GM12878 (cell line): ENCODE measurements around the gene EIF4E1B. TPM values are rescaled to one million over a fixed set of nuclear protein-coding genes. Genes with fewer than 3 reads are reported as not detected.

Source experiments
- ATAC-seq: fragments of 200-7000 bp; cut with Tn5 transposase; 3 replicates; pipeline ENCODE4 v1.9.1; 2020; ENCODE audit warnings: mild to moderate bottlenecking, moderate library complexity
- BruUV-seq: library from RNA; stranded (reverse); fragments of 400-500 nt; replicated peaks from 2 replicates; lab custom pipeline; 2021; lab: Mats Ljungman, UMichigan
- CTCF ChIA-PET: fragments of 300-600 bp; sonication (Branson Sonifier 250); formaldehyde crosslinking; extraction: SDS; loops from one replicate; lab custom pipeline; 2021; ENCODE audit warnings: inconsistent platforms; lab: Yijun Ruan, JAX
- POLR2A ChIA-PET: fragments of 350-600 bp; formaldehyde crosslinking; extraction: SDS; loops from one replicate; lab custom pipeline; 2021; ENCODE audit warnings: inconsistent platforms; lab: Charles Lee
- RAD21 ChIA-PET: fragments of 300-600 bp; sonication (Branson Sonifier 250); formaldehyde crosslinking; loops from one replicate; lab custom pipeline; 2023; ENCODE audit warnings: antibody characterized with exemption; ENCODE audit not compliant: unreplicated experiment; lab: Charles Lee
- SMC1A ChIA-PET: fragments of 300-600 bp; sonication (Branson Sonifier 250); formaldehyde crosslinking; loops from one replicate; lab custom pipeline; 2023; ENCODE audit not compliant: unreplicated experiment, uncharacterized antibody; lab: Charles Lee
- DNase-seq: peaks from one replicate; pipeline ENCODE4 v3.0.0-alpha.2; 2011; ENCODE audit warnings: low read depth, low spot score
- FAIRE-seq: peaks from 3 replicates; lab custom pipeline; 2011; peaks lifted over from hg19 to GRCh38; lab: Jason Lieb, UNC
- H2AFZ ChIP-seq: 2 replicates; pipeline ENCODE4 v1.6.0; 2011; ENCODE audit warnings: low read depth, low read length, control low read depth; ENCODE audit not compliant: control insufficient read depth
- H3K27ac ChIP-seq: 2 replicates; pipeline ENCODE4 v1.5.1; 2011; ENCODE audit warnings: control low read depth; ENCODE audit not compliant: control insufficient read depth, insufficient read depth
- H3K27me3 ChIP-seq, 2 experiments: replicated peaks in 1 of 2; 2 replicates each; pipeline versions ENCODE4 v1.6.0 to v1.6.1; 2011; ENCODE audit warnings: low read length in 1 of 2; ENCODE audit not compliant: control insufficient read depth in 2 of 2, insufficient read depth in 2 of 2
- H3K36me3 ChIP-seq, 2 experiments: 2 replicates each; pipeline ENCODE4 v1.5.1; 2011; ENCODE audit warnings: low read length in 1 of 2; ENCODE audit not compliant: control insufficient read depth in 2 of 2, insufficient read depth in 2 of 2
- H3K4me1 ChIP-seq: 2 replicates; pipeline ENCODE4 v1.6.1; 2011; ENCODE audit warnings: mild to moderate bottlenecking, low read length, moderate library complexity, mixed read lengths; ENCODE audit not compliant: control insufficient read depth, insufficient read depth
- H3K4me2 ChIP-seq: 2 replicates; pipeline ENCODE4 v1.6.0; 2011; ENCODE audit warnings: control low read depth; ENCODE audit not compliant: control insufficient read depth, insufficient read depth
- H3K4me3 ChIP-seq: fragments of 200-600 bp; sonication (generic); 2 replicates; pipeline ENCODE4 v1.5.1; 2016
- H3K79me2 ChIP-seq: 2 replicates; pipeline ENCODE4 v1.6.0; 2011; ENCODE audit warnings: low read length; ENCODE audit not compliant: control insufficient read depth, insufficient read depth
- H3K9ac ChIP-seq: 2 replicates; pipeline ENCODE4 v1.8.0; 2011; ENCODE audit warnings: low read length, control low read depth, mixed read lengths; ENCODE audit not compliant: control insufficient read depth, insufficient read depth
- H3K9me3 ChIP-seq: replicated peaks from 3 replicates; pipeline ENCODE4 v1.5.1; 2011; ENCODE audit warnings: mild to moderate bottlenecking, low read length; ENCODE audit not compliant: control insufficient read depth, insufficient read depth
- H4K20me1 ChIP-seq: 2 replicates; pipeline ENCODE4 v1.6.0; 2011; ENCODE audit not compliant: control insufficient read depth, insufficient read depth
- BCL3 ChIP-seq: IDR thresholded peaks from 2 replicates; pipeline ENCODE4 v1.6.1; 2011; ENCODE audit warnings: borderline replicate concordance, low read depth, mild to moderate bottlenecking, moderate library complexity, low read length; ENCODE audit not compliant: insufficient read depth, poor library complexity, severe bottlenecking
- CHD1 ChIP-seq: IDR thresholded peaks from 2 replicates; pipeline ENCODE4 v1.6.1; 2012; ENCODE audit warnings: low read depth, low read length, improper control_type of control experiment
- CTCF ChIP-seq, 3 experiments: IDR thresholded peaks in 2 of 3; conservative IDR thresholded peaks in 1 of 3; 2 replicates each; pipeline ENCODE4 v1.5.1; 2011; ENCODE audit warnings: low read depth in 3 of 3, low read length in 3 of 3, mild to moderate bottlenecking in 3 of 3, control low read depth in 2 of 3, moderate library complexity in 2 of 3, inconsistent platforms in 1 of 3, mixed read lengths in 1 of 3; ENCODE audit not compliant: control insufficient read depth in 2 of 3, insufficient read depth in 1 of 3; ENCODE audit errors: extremely low read depth in 1 of 3
- ESRRA ChIP-seq: IDR thresholded peaks from 2 replicates; pipeline ENCODE4 v1.6.1; 2012; ENCODE audit warnings: mild to moderate bottlenecking, low read length, improper control_type of control experiment
- GATAD2B ChIP-seq: fragments of 450-650 bp; conservative IDR thresholded peaks from 2 replicates; pipeline ENCODE4 v1.6.1; 2017; ENCODE audit warnings: low read depth, mild to moderate bottlenecking, moderate library complexity
- HCFC1 ChIP-seq: fragments of 150-350 bp; IDR thresholded peaks from 2 replicates; pipeline ENCODE4 v1.6.1; 2014; ENCODE audit warnings: low read length
- MEF2A ChIP-seq: IDR thresholded peaks from 2 replicates; pipeline ENCODE4 v1.6.1; 2011; ENCODE audit warnings: low read depth, mild to moderate bottlenecking, low read length, moderate library complexity; ENCODE audit not compliant: insufficient read depth
- NFIC ChIP-seq: IDR thresholded peaks from 2 replicates; pipeline ENCODE4 v1.6.1; 2012; ENCODE audit warnings: low read depth, mild to moderate bottlenecking, inconsistent platforms, low read length, moderate library complexity
- PML ChIP-seq: IDR thresholded peaks from 2 replicates; pipeline ENCODE4 v1.6.1; 2012; ENCODE audit warnings: low read length, inconsistent platforms
- POLR2AphosphoS2 ChIP-seq: IDR thresholded peaks from 2 replicates; pipeline ENCODE4 v1.6.1; 2011; ENCODE audit warnings: low read depth, mild to moderate bottlenecking, low read length, improper control_type of control experiment, moderate library complexity
- RUNX3 ChIP-seq: IDR thresholded peaks from 2 replicates; pipeline ENCODE4 v1.6.1; 2012; ENCODE audit warnings: low read length, inconsistent platforms
- SREBF2 ChIP-seq: IDR thresholded peaks from 2 replicates; pipeline ENCODE4 v1.6.1; 2012; ENCODE audit warnings: mild to moderate bottlenecking, low read length
- STAT1 ChIP-seq: fragments of 450-650 bp; conservative IDR thresholded peaks from 2 replicates; pipeline ENCODE4 v1.6.1; 2014; ENCODE audit warnings: antibody characterized with exemption, mild to moderate bottlenecking
- TAF1 ChIP-seq: IDR thresholded peaks from 2 replicates; pipeline ENCODE4 v1.6.1; 2011; ENCODE audit warnings: mild to moderate bottlenecking, low read depth, low read length, borderline replicate concordance
- USF2 ChIP-seq: IDR thresholded peaks from 2 replicates; pipeline ENCODE4 v1.6.1; 2011; ENCODE audit warnings: low read depth, low read length, improper control_type of control experiment, borderline replicate concordance
- WGBS: methylation state at CpG from one replicate; pipeline ENCODE4 v1.1.6; 2016; ENCODE audit warnings: low lambda C conversion rate; ENCODE audit not compliant: insufficient replicate concordance, insufficient coverage; ENCODE audit errors: missing lambda C conversion rate; 5-methylcytosine and 5-hydroxymethylcytosine counted together
- in situ Hi-C: fragments of 300-500 bp; cut with MboI; formaldehyde crosslinking; loops from 9 replicates; pipeline ENCODE4 v1.14.3; 2018; ENCODE audit warnings: mixed read lengths
- intact Hi-C: fragments of 100-400 bp; cut with micrococcal nuclease; formaldehyde crosslinking; loops from one replicate; pipeline ENCODE4 v1.14.2; 2022; ENCODE audit not compliant: unreplicated experiment
- polyA plus RNA-seq, 11 experiments: library from polyadenylated mRNA; depleted of rRNA in 4 of 11; unstranded in 6 of 11; stranded (reverse) in 5 of 11; fragments of >200 nt; fragmentation: Nextera tagmentation in 4 of 11; fragmentation: Illumina TruSeq in 1 of 11; extraction: Ambion mirVana in 4 of 11; extraction: Trizol in 1 of 11; gene quantifications; 1 replicate in 1 of 11; 2 replicates in 10 of 11; pipeline versions ENCODE4 v1.2.1 to v1.2.3, GENCODE V29; 2011 to 2016; ENCODE audit warnings: inconsistent platforms in 2 of 11, missing spikeins in 2 of 11, low read depth in 1 of 11
- total RNA-seq, 4 experiments: library from RNA; depleted of rRNA in 3 of 4; stranded (reverse); fragments of >200 nt in 3 of 4; fragmentation: Illumina TruSeq in 1 of 4; extraction: Trizol in 1 of 4; gene quantifications; 2 replicates each; pipeline versions ENCODE4 v1.2.1 to v1.2.3, GENCODE V29; 2013 to 2021

EIF4E1B gene
- total and polyA plus RNA-seq, 10 of the 15 experiments (the other 5 are each of a cell fraction or from before 2014, with no cell fraction given), result not detected

- TF ChIP-seq STAT1 (no peak), CHD1 (no peak), ESRRA (no peak), BCL3 (no peak), PML (no peak), NFIC (no peak), MEF2A (no peak), CTCF (IDR thresholded peaks at IDR 0.05 in 2 of 3, conservative IDR thresholded peaks at IDR 0.05 in 1 of 3; ENCODE audit: control insufficient read depth in 2 of 3, extremely low read depth in 1 of 3, insufficient read depth in 1 of 3, low read depth in 3 of 3, low read length in 3 of 3) (no peak), TAF1 (no peak), RUNX3 (no peak), SREBF2 (no peak), USF2 (no peak), GATAD2B (no peak), POLR2AphosphoS2 (no peak), HCFC1 (no peak)
- H3K27ac ChIP-seq, result no peak overlapping the region
- no peaks in the 10 kb centered on the region for H3K36me3 ChIP-seq
- no peak overlapping the region for H2AFZ ChIP-seq
- H4K20me1 ChIP-seq, result no peaks in the 10 kb centered on the region
- FAIRE-seq (no peak), DNase-seq (no peak), ATAC-seq (no peak)
- ChIA-PET SMC1A (interaction anchor here (2.0 kb wide), 1 partner anchor 17 kb away, joined by 7 read pairs; no protein-coding TSS in a partner anchor), RAD21 (interaction anchor here (2.9 kb wide), 1 partner anchor 17 kb away, joined by 16 read pairs; no protein-coding TSS in a partner anchor), POLR2A (no interaction called here), CTCF (interaction anchor here (3.2 kb wide), 1 partner anchor 17 kb away, joined by 25 read pairs; no protein-coding TSS in a partner anchor)
- no peak overlapping the region for H3K9ac ChIP-seq
- H3K4me1 ChIP-seq, result no peaks in the 10 kb centered on the region
- H3K9me3 ChIP-seq, result no peaks in the 10 kb centered on the region
- H3K4me3 ChIP-seq, result no peak overlapping the region
- in situ Hi-C loops (no loop called here), intact Hi-C loops (no loop called here)
- no TSS peak for BruUV-seq
- 60% methylated on average over 12 of the region's 12 CpGs for WGBS
- peaks cover 2 to 5% of the 10 kb centered on the region in 2 experiments; a peak in 2 of 4 replicates for H3K27me3 ChIP-seq
- H3K79me2 ChIP-seq, result no peaks in the 10 kb centered on the region
- H3K4me2 ChIP-seq, result no peak overlapping the region
Measured at GRCh38 chr5:176677209-176677939, 46.9 kb downstream of the EIF4E1B start.
